Suppressor macrophage (primary cell): ENCODE measurements around the gene WRNIP1.

Experiments used
- DNase-seq, 4 experiments: peaks; one replicate each; pipeline ENCODE4 v3.0.0-alpha.2; 2020 to 2022

The WRNIP1 gene

GRCh38 chr6:2807342-2808090 is 42.3 kb downstream of the WRNIP1 start:
- peak; percentile 30 to 65 (median 54) for DNase-seq

GRCh38 chr6:2809015-2809414 is 43.8 kb downstream of the WRNIP1 start:
- no peak for DNase-seq

- peak in 1 of 4 experiments; percentile 32 for DNase-seq
Measured at GRCh38 chr6:2810092-2810671, 45.0 kb downstream of the WRNIP1 start.

GRCh38 chr6:2812695-2813094 is 47.5 kb downstream of the WRNIP1 start:
- DNase-seq = no peak

- no peak for DNase-seq
Measured at GRCh38 chr6:2816158-2816557, 51.0 kb downstream of the WRNIP1 start.

- no peak for DNase-seq
Measured at GRCh38 chr6:2817903-2818443, 52.8 kb downstream of the WRNIP1 start.

GRCh38 chr6:2818593-2818992 is 53.4 kb downstream of the WRNIP1 start:
- peak in 2 of 4 experiments; percentile 20 to 37 for DNase-seq

- no peak for DNase-seq
Measured at GRCh38 chr6:2819115-2819514, 53.9 kb downstream of the WRNIP1 start.

- DNase-seq = no peak
Measured at GRCh38 chr6:2819978-2820377, 54.8 kb downstream of the WRNIP1 start.

- DNase-seq = no peak
Measured at GRCh38 chr6:2820415-2820814, 55.2 kb downstream of the WRNIP1 start.

- DNase-seq = no peak
Measured at GRCh38 chr6:2821554-2821953, 56.4 kb downstream of the WRNIP1 start.

GRCh38 chr6:2823104-2823850 is 58.1 kb downstream of the WRNIP1 start:
- DNase-seq = no peak

- DNase-seq = no peak
Measured at GRCh38 chr6:2826131-2826530, 60.9 kb downstream of the WRNIP1 start.

GRCh38 chr6:2827142-2827541 is 61.9 kb downstream of the WRNIP1 start:
- DNase-seq = no peak

GRCh38 chr6:2828629-2829028 is 63.4 kb downstream of the WRNIP1 start:
- DNase-seq = no peak

- DNase-seq = no peak
Measured at GRCh38 chr6:2829253-2829652, 64.1 kb downstream of the WRNIP1 start.

- no peak for DNase-seq
Measured at GRCh38 chr6:2830183-2830582, 65.0 kb downstream of the WRNIP1 start.

- no peak for DNase-seq
Measured at GRCh38 chr6:2831392-2831791, 66.2 kb downstream of the WRNIP1 start.

- DNase-seq = no peak
Measured at GRCh38 chr6:2834262-2834661, 69.1 kb downstream of the WRNIP1 start.
